HepG2 (cell line): Measurements from ENCODE around the gene IL13. TPM values are rescaled to one million over a fixed set of nuclear protein-coding genes. Genes with fewer than 3 reads are reported as not detected.

ENCODE experiments used
- ATAC-seq: fragments of 200-7000 bp; cut with Tn5 transposase; 3 replicates; pipeline ENCODE4 v1.9.1; 2020; ENCODE audit warnings: mild to moderate bottlenecking, moderate library complexity
- BruUV-seq: library from RNA; stranded (reverse); fragments of 400-500 nt; replicated peaks from 2 replicates; lab custom pipeline; 2021; lab: Mats Ljungman, UMichigan
- CTCF ChIA-PET: fragments of 300-600 bp; formaldehyde crosslinking; extraction: SDS; loops from one replicate; lab custom pipeline; 2021; ENCODE audit warnings: low total read pairs, inconsistent platforms, low intra/inter-chr PET ratio; lab: Yijun Ruan, JAX
- POLR2A ChIA-PET: fragments of 350-600 bp; sonication (Branson Sonifier 250); formaldehyde crosslinking; loops from one replicate; lab custom pipeline; 2020; ENCODE audit warnings: antibody characterized with exemption, inconsistent platforms; lab: Yijun Ruan, JAX
- DNase-seq: peaks from one replicate; pipeline ENCODE4 v3.0.0-alpha.2; 2015; ENCODE audit warnings: low spot score
- FAIRE-seq: peaks from 3 replicates; lab custom pipeline; 2011; peaks lifted over from hg19 to GRCh38; lab: Jason Lieb, UNC
- H2AFZ ChIP-seq: one replicate; pipeline ENCODE4 v1.6.1; 2011; ENCODE audit warnings: low read length, inconsistent platforms
- H3K27ac ChIP-seq: fragments of 300-600 bp; 3 replicates; pipeline ENCODE4 v1.8.0; 2011; ENCODE audit warnings: mixed run types, mild to moderate bottlenecking, mixed read lengths, low read length, inconsistent platforms; ENCODE audit not compliant: insufficient read depth; ENCODE audit errors: extremely low read length
- H3K27me3 ChIP-seq, 2 experiments: fragments of 200-600 bp in 1 of 2; 2 replicates in 1 of 2; 3 replicates in 1 of 2; pipeline versions ENCODE4 v1.6.0 to v1.8.0; 2011; ENCODE audit warnings: low read length in 2 of 2, mild to moderate bottlenecking in 2 of 2, moderate library complexity in 2 of 2, inconsistent platforms in 1 of 2; ENCODE audit not compliant: insufficient read depth in 2 of 2, control insufficient read depth in 1 of 2
- H3K36me3 ChIP-seq, 2 experiments: fragments of 200-600 bp in 1 of 2; replicated peaks in 1 of 2; 2 replicates in 1 of 2; 3 replicates in 1 of 2; pipeline versions ENCODE4 v1.5.1 to v1.8.0; 2011; ENCODE audit warnings: low read length in 2 of 2, inconsistent platforms in 1 of 2; ENCODE audit not compliant: insufficient read depth in 2 of 2, control insufficient read depth in 1 of 2
- H3K4me1 ChIP-seq: 2 replicates; pipeline ENCODE4 v1.5.1; 2012; ENCODE audit warnings: low read length, inconsistent platforms; ENCODE audit not compliant: insufficient read depth
- H3K4me2 ChIP-seq: 2 replicates; pipeline ENCODE4 v1.6.0; 2011; ENCODE audit warnings: low read depth, low read length, inconsistent platforms
- H3K4me3 ChIP-seq, 3 experiments: fragments of 200-600 bp in 1 of 3; sonication (generic), shearing (Covaris generic) in 1 of 3; replicated peaks in 1 of 3; 2 replicates each; pipeline ENCODE4 v1.5.1; 2011 to 2016; ENCODE audit warnings: low read length in 3 of 3, inconsistent platforms in 2 of 3, low read depth in 2 of 3, mild to moderate bottlenecking in 2 of 3, control low read depth in 1 of 3, mixed read lengths in 1 of 3; ENCODE audit not compliant: insufficient read depth in 1 of 3
- H3K79me2 ChIP-seq: one replicate; pipeline ENCODE4 v1.6.1; 2011; ENCODE audit warnings: low read length, inconsistent platforms; ENCODE audit not compliant: insufficient read depth
- H3K9ac ChIP-seq: 2 replicates; pipeline ENCODE4 v1.6.0; 2011; ENCODE audit warnings: mild to moderate bottlenecking, low read depth, low read length, inconsistent platforms; ENCODE audit not compliant: insufficient read depth
- H3K9me3 ChIP-seq: 2 replicates; pipeline ENCODE4 v1.5.1; 2012; ENCODE audit warnings: mild to moderate bottlenecking, low read length
- H4K20me1 ChIP-seq: 2 replicates; pipeline ENCODE4 v1.6.0; 2011; ENCODE audit warnings: inconsistent platforms, mild to moderate bottlenecking, low read length, moderate library complexity; ENCODE audit not compliant: insufficient read depth
- ATF7 ChIP-seq, 2 experiments: fragments of 450-650 bp in 1 of 2; sonication (generic) in 1 of 2; formaldehyde crosslinking in 1 of 2; IDR thresholded peaks; 2 replicates each; pipeline versions ENCODE4 v1.4.0 to v1.6.1; 2016 to 2020; ENCODE audit warnings: antibody characterized with exemption in 1 of 2, mild to moderate bottlenecking in 1 of 2, missing genetic modification reagents in 1 of 2
- EED ChIP-seq: sonication (generic); formaldehyde crosslinking; IDR thresholded peaks from 2 replicates; pipeline ENCODE4 v1.5.0; 2020; ENCODE audit warnings: mild to moderate bottlenecking, missing genetic modification reagents
- GATAD1 ChIP-seq: IDR thresholded peaks from 2 replicates; pipeline ENCODE4 v1.6.1; 2016; ENCODE audit warnings: missing genetic modification reagents, missing compliant biosample characterization
- HDAC1 ChIP-seq: sonication (generic); formaldehyde crosslinking; IDR thresholded peaks from 2 replicates; pipeline ENCODE4 v1.5.1; 2020; ENCODE audit warnings: mild to moderate bottlenecking, missing genetic modification reagents
- HHEX ChIP-seq: IDR thresholded peaks from 2 replicates; pipeline ENCODE4 v1.6.1; 2016; ENCODE audit warnings: control low read depth
- KLF15 ChIP-seq: sonication (generic); formaldehyde crosslinking; IDR thresholded peaks from 2 replicates; pipeline ENCODE4 v1.8.1; 2023; ENCODE audit warnings: borderline replicate concordance, mild to moderate bottlenecking, inconsistent platforms, missing genetic modification reagents, mixed read lengths
- MXD1 ChIP-seq: sonication (generic); formaldehyde crosslinking; IDR thresholded peaks from 2 replicates; pipeline ENCODE4 v1.4.0; 2020; ENCODE audit warnings: mild to moderate bottlenecking, missing genetic modification reagents
- NRL ChIP-seq: sonication (generic); formaldehyde crosslinking; IDR thresholded peaks from 2 replicates; pipeline ENCODE4 v1.5.0; 2020; ENCODE audit warnings: missing genetic modification reagents, mild to moderate bottlenecking, moderate library complexity, borderline replicate concordance
- RORA ChIP-seq: sonication (generic); formaldehyde crosslinking; IDR thresholded peaks from 2 replicates; pipeline ENCODE4 v1.5.0; 2020; ENCODE audit warnings: mild to moderate bottlenecking, missing genetic modification reagents, moderate library complexity
- TBX2 ChIP-seq: sonication (generic); formaldehyde crosslinking; IDR thresholded peaks from 2 replicates; pipeline ENCODE4 v1.5.0; 2020; ENCODE audit warnings: missing genetic modification reagents, mild to moderate bottlenecking, borderline replicate concordance
- ZFX ChIP-seq: sonication (generic); formaldehyde crosslinking; IDR thresholded peaks from 2 replicates; pipeline ENCODE4 v1.4.0; 2020; ENCODE audit warnings: mild to moderate bottlenecking, low read depth, missing genetic modification reagents, moderate library complexity
- ZNF263 ChIP-seq: sonication (generic); formaldehyde crosslinking; IDR thresholded peaks from 2 replicates; pipeline ENCODE4 v1.4.0; 2020; ENCODE audit warnings: missing genetic modification reagents
- ZNF296 ChIP-seq: sonication (generic); formaldehyde crosslinking; conservative IDR thresholded peaks from 2 replicates; pipeline ENCODE4 v1.5.0; 2020; ENCODE audit warnings: mild to moderate bottlenecking, missing genetic modification reagents
- ZNF317 ChIP-seq: sonication (generic); formaldehyde crosslinking; IDR thresholded peaks from 2 replicates; pipeline ENCODE4 v1.5.0; 2020; ENCODE audit warnings: mild to moderate bottlenecking, missing genetic modification reagents
- ZNF605 ChIP-seq: sonication (generic); formaldehyde crosslinking; IDR thresholded peaks from 2 replicates; pipeline ENCODE4 v1.8.0; 2022; ENCODE audit warnings: mild to moderate bottlenecking, missing genetic modification reagents
- ZNF770 ChIP-seq: sonication (generic); formaldehyde crosslinking; IDR thresholded peaks from 2 replicates; pipeline ENCODE4 v1.5.0; 2020; ENCODE audit warnings: mild to moderate bottlenecking, missing genetic modification reagents
- ZNF891 ChIP-seq: sonication (generic); formaldehyde crosslinking; IDR thresholded peaks from 2 replicates; pipeline ENCODE4 v1.5.0; 2020; ENCODE audit warnings: mild to moderate bottlenecking, missing genetic modification reagents
- WGBS: methylation state at CpG from one replicate; pipeline ENCODE4 v1.1.6; 2017; ENCODE audit warnings: low lambda C conversion rate; 5-methylcytosine and 5-hydroxymethylcytosine counted together
- in situ Hi-C: cut with HindIII; loops from 2 replicates; pipeline ENCODE4 v1.10.0; 2017; ENCODE audit warnings: low pct_unique_long_range_greater_than_20kb; ENCODE audit not compliant: extremely low pct_ligation_motif_present
- intact Hi-C: fragments of 100-400 bp; cut with micrococcal nuclease; formaldehyde crosslinking; loops from one replicate; pipeline ENCODE4 v1.10.0; 2022; ENCODE audit not compliant: unreplicated experiment
- polyA plus RNA-seq, 8 experiments: library from polyadenylated mRNA; depleted of rRNA in 3 of 8; stranded (reverse) in 7 of 8; unstranded in 1 of 8; fragments of >200 nt; fragmentation: Illumina TruSeq in 4 of 8; extraction: Trizol in 4 of 8; gene quantifications; 2 replicates each; pipeline versions ENCODE4 v1.2.1 to v1.2.3, GENCODE V29; 2011 to 2016; ENCODE audit warnings: low read depth in 4 of 8, missing spikeins in 1 of 8, mixed read lengths in 1 of 8; ENCODE audit not compliant: insufficient read depth in 1 of 8
- total RNA-seq, 5 experiments: library from RNA; depleted of rRNA; stranded (reverse); fragments of >200 nt; fragmentation: Illumina TruSeq; extraction: Trizol; gene quantifications; 2 replicates each; pipeline ENCODE4 v1.2.3, GENCODE V29; 2016; ENCODE audit warnings: low read depth in 1 of 5

Gene IL13
- total and polyA plus RNA-seq, 2 of the 13 experiments (the other 11 are each of a cell fraction or from before 2014, with no cell fraction given), result 0.05 TPM; not detected in 1

- H3K4me1 ChIP-seq, result peaks cover 85% of the 10 kb centered on the region
- CTCF ChIA-PET, result no interaction called here
- peak; percentile 27 for ATAC-seq
Observed at GRCh38 chr5:132662004-132662401, 4.0 kb downstream of the IL13 start.

GRCh38 chr5:132662925-132663770, 5.2 kb downstream of the IL13 start:
- BruUV-seq, result no TSS peak
- H4K20me1 ChIP-seq, result no peaks in the 10 kb centered on the region
- peaks cover 2 to 16% of the 10 kb centered on the region in 2 experiments; a peak in 4 of 5 replicates for H3K27me3 ChIP-seq
- H2AFZ ChIP-seq, result peak overlapping the region; percentile 51
- peak overlapping the region; percentile 89 for H3K4me2 ChIP-seq
- DNase-seq, result peak; percentile 36
- peak overlapping the region; percentile 32; the same call in 1 of the 2 replicates for H3K9ac ChIP-seq
- peak; percentile 62 for ATAC-seq
- H3K4me1 ChIP-seq, result peaks cover 85% of the 10 kb centered on the region
- no peaks in the 10 kb centered on the region for H3K9me3 ChIP-seq
- intact Hi-C loops, result no loop called here
- H3K36me3 ChIP-seq, result no peaks in the 10 kb centered on the region
- ChIA-PET POLR2A (no interaction called here), CTCF (no interaction called here)
- WGBS, result 33% methylated on average over 17 of the region's 25 CpGs
- in situ Hi-C loops, result loop anchor here (25.0 kb wide), 1 partner anchor 276 kb away; no protein-coding TSS in a partner anchor
- no peak overlapping the region for H3K27ac ChIP-seq
- peak overlapping the region in 2 of 3 experiments; percentile 1 to 54; a peak in 4 of 6 replicates for H3K4me3 ChIP-seq
- peak; percentile 34 for FAIRE-seq
- H3K79me2 ChIP-seq, result no peaks in the 10 kb centered on the region
- TF ChIP-seq ZNF317, result no peak
- TF ChIP-seq ZFX, result peak; percentile 61; the same call in 1 of the 2 replicates
- no peak for TF ChIP-seq HHEX
- TF ChIP-seq ZNF770, result no peak
- TF ChIP-seq TBX2 (CRISPR knock-in tag), result 0 out of 2 replicates have a peak, but pooled peaks have one; percentile 30
- no peak for TF ChIP-seq ZNF296 (CRISPR knock-in tag)
- TF ChIP-seq ZNF263 (CRISPR knock-in tag), result 0 out of 2 replicates have a peak, but pooled peaks have one; percentile 15
- TF ChIP-seq RORA, result no peak
- TF ChIP-seq GATAD1 (CRISPR knock-in tag), result no peak
- 0 out of 2 replicates have a peak, but pooled peaks have one; percentile 38 for TF ChIP-seq MXD1 (CRISPR knock-in tag)
- TF ChIP-seq ATF7 (IDR thresholded peaks at IDR 0.05), result no peak
- no peak for TF ChIP-seq ATF7 (CRISPR knock-in tag; IDR thresholded peaks at IDR 0.05)
- TF ChIP-seq KLF15, result no peak

More at GRCh38 chr5:132662004-132662401, 4.0 kb downstream of the IL13 start:
- H3K9me3 ChIP-seq, result no peaks in the 10 kb centered on the region
- no peak for DNase-seq
- no TSS peak for BruUV-seq
- no peak for FAIRE-seq
- no peak overlapping the region for H2AFZ ChIP-seq
- no peaks in the 10 kb centered on the region for H3K79me2 ChIP-seq
- 41% methylated on average over 9 of the region's 9 CpGs for WGBS
- H3K9ac ChIP-seq, result no peak overlapping the region
- H3K4me2 ChIP-seq, result peak overlapping the region; percentile 89
- in situ Hi-C loops, result loop anchor here (25.0 kb wide), 1 partner anchor 275 kb away; no protein-coding TSS in a partner anchor
- H3K27ac ChIP-seq, result no peak overlapping the region
- POLR2A ChIA-PET, result interaction anchor here (1.1 kb wide), 1 partner anchor 9 kb away, joined by 3 read pairs; no protein-coding TSS in a partner anchor
- peak overlapping the region in 1 of 3 experiments; percentile 69; a peak in 1 of 6 replicates for H3K4me3 ChIP-seq
- intact Hi-C loops, result no loop called here
- 0 out of 2 replicates have a peak, but pooled peaks have one; percentile 19 for TF ChIP-seq HDAC1 (CRISPR knock-in tag)
- 0 out of 2 replicates have a peak, but pooled peaks have one; percentile 9 for TF ChIP-seq EED (CRISPR knock-in tag)
- TF ChIP-seq NRL (CRISPR knock-in tag), result 0 out of 2 replicates have a peak, but pooled peaks have one; percentile 25
- no peak for TF ChIP-seq ZNF891 (CRISPR knock-in tag)
- TF ChIP-seq ZNF605 (CRISPR knock-in tag), result 0 out of 2 replicates have a peak, but pooled peaks have one; percentile 6
- peaks cover 1 to 5% of the 10 kb centered on the region in 2 experiments; a peak in 3 of 5 replicates for H3K27me3 ChIP-seq
- no peaks in the 10 kb centered on the region for H4K20me1 ChIP-seq
- H3K36me3 ChIP-seq, result no peaks in the 10 kb centered on the region
